K562 (cell line): ENCODE data around the gene COPS8. TPM values are rescaled to one million over a fixed set of nuclear protein-coding genes. Genes with fewer than 3 reads are reported as not detected.

ENCODE experiments used
- ATAC-seq: fragments of 200-7000 bp; cut with Tn5 transposase; 3 replicates; pipeline ENCODE4 v1.9.1; 2020; ENCODE audit warnings: moderate library complexity
- BruUV-seq: library from RNA; stranded (reverse); fragments of 400-500 nt; replicated peaks from 2 replicates; lab custom pipeline; 2021; lab: Mats Ljungman, UMichigan
- CTCF ChIA-PET: fragments of 300-600 bp; formaldehyde crosslinking; extraction: SDS; loops from one replicate; lab custom pipeline; 2021; ENCODE audit warnings: low intra/inter-chr PET ratio; lab: Yijun Ruan, JAX
- POLR2A ChIA-PET: fragments of 300-600, 350-650 bp; sonication (Branson Sonifier 250); formaldehyde crosslinking; extraction: SDS; loops from one replicate; lab custom pipeline; 2021; ENCODE audit warnings: antibody characterized with exemption, inconsistent platforms; lab: Yijun Ruan, JAX
- DNase-seq, 4 experiments: peaks; one replicate each; pipeline versions ENCODE4 v3.0.0 to v3.0.0-alpha.2; 2011 to 2018; ENCODE audit warnings: low spot score in 3 of 4, mixed read lengths in 3 of 4; ENCODE audit errors: extremely low read depth in 1 of 4
- FAIRE-seq: peaks from 2 replicates; lab custom pipeline; 2011; peaks lifted over from hg19 to GRCh38; lab: Jason Lieb, UNC
- H2AFZ ChIP-seq: 2 replicates; pipeline ENCODE4 v1.6.0; 2011; ENCODE audit warnings: low read depth, low read length, control low read depth, inconsistent platforms
- H3K27ac ChIP-seq: fragments of 200-600 bp; 3 replicates; pipeline ENCODE4 v1.8.0; 2011; ENCODE audit warnings: low read depth, mild to moderate bottlenecking, control low read depth, inconsistent platforms, low read length, moderate library complexity, mixed read lengths; ENCODE audit errors: extremely low read depth
- H3K27me3 ChIP-seq, 2 experiments: fragments of 300-600 bp in 1 of 2; 2 replicates in 1 of 2; 3 replicates in 1 of 2; pipeline versions ENCODE4 v1.6.0 to v1.8.0; 2011; ENCODE audit warnings: inconsistent platforms in 2 of 2, low read length in 2 of 2, mild to moderate bottlenecking in 1 of 2, mixed read lengths in 1 of 2, moderate library complexity in 1 of 2; ENCODE audit not compliant: control insufficient read depth in 2 of 2, insufficient read depth in 2 of 2
- H3K36me3 ChIP-seq: fragments of 300-600 bp; 3 replicates; pipeline ENCODE4 v1.8.0; 2011; ENCODE audit warnings: mild to moderate bottlenecking, low read length, inconsistent platforms; ENCODE audit not compliant: control insufficient read depth, insufficient read depth
- H3K4me1 ChIP-seq, 2 experiments: fragments of 200-600 bp in 1 of 2; replicated peaks in 1 of 2; 2 replicates in 1 of 2; 3 replicates in 1 of 2; pipeline versions ENCODE4 v1.5.1 to v1.8.0; 2011; ENCODE audit warnings: inconsistent platforms in 2 of 2, low read length in 2 of 2, mild to moderate bottlenecking in 1 of 2, mixed read lengths in 1 of 2, moderate library complexity in 1 of 2; ENCODE audit not compliant: control insufficient read depth in 2 of 2, insufficient read depth in 2 of 2
- H3K4me2 ChIP-seq: 2 replicates; pipeline ENCODE4 v1.6.1; 2011; ENCODE audit warnings: low read length, control low read depth, inconsistent platforms, mixed read lengths; ENCODE audit not compliant: insufficient read depth
- H3K4me3 ChIP-seq: fragments of 200-600 bp; sonication (generic), shearing (Covaris generic); 2 replicates; pipeline ENCODE4 v1.5.1; 2016; ENCODE audit warnings: control low read depth, inconsistent platforms
- H3K79me2 ChIP-seq: fragments of 200-600 bp; 3 replicates; pipeline ENCODE4 v1.8.0; 2011; ENCODE audit warnings: low read length, inconsistent platforms; ENCODE audit not compliant: control insufficient read depth, insufficient read depth
- H3K9ac ChIP-seq, 2 experiments: 2 replicates each; pipeline versions ENCODE4 v1.6.0 to v1.6.1; 2011; ENCODE audit warnings: low read depth in 2 of 2, low read length in 2 of 2, control low read depth in 1 of 2, inconsistent platforms in 1 of 2, mild to moderate bottlenecking in 1 of 2, mixed read lengths in 1 of 2; ENCODE audit not compliant: insufficient read depth in 1 of 2
- H3K9me1 ChIP-seq: one replicate; pipeline ENCODE4 v1.6.0; 2011; ENCODE audit warnings: inconsistent platforms, mild to moderate bottlenecking, low read length, moderate library complexity; ENCODE audit not compliant: control insufficient read depth, insufficient read depth
- H3K9me3 ChIP-seq: replicated peaks from 2 replicates; pipeline ENCODE4 v1.5.1; 2011; ENCODE audit warnings: low read depth, low read length, inconsistent platforms; ENCODE audit not compliant: control insufficient read depth, insufficient read depth
- H4K20me1 ChIP-seq: replicated peaks from 2 replicates; pipeline ENCODE4 v1.6.1; 2011; ENCODE audit warnings: low read length, inconsistent platforms, mixed read lengths; ENCODE audit not compliant: control insufficient read depth, insufficient read depth
- ARID4B ChIP-seq: sonication (generic); formaldehyde crosslinking; IDR thresholded peaks from 2 replicates; pipeline ENCODE4 v1.8.0; 2022; ENCODE audit warnings: mild to moderate bottlenecking, missing genetic modification reagents
- HDGF ChIP-seq: fragments of 450-650 bp; IDR thresholded peaks from 2 replicates; pipeline ENCODE4 v1.6.1; 2016
- KLF1 ChIP-seq: fragments of 450-650 bp; IDR thresholded peaks from 2 replicates; pipeline ENCODE4 v1.6.1; 2016; ENCODE audit warnings: missing genetic modification characterization, missing compliant biosample characterization
- MED1 ChIP-seq: sonication (generic); formaldehyde crosslinking; IDR thresholded peaks from 2 replicates; pipeline ENCODE4 v1.8.1; 2023; ENCODE audit warnings: missing genetic modification reagents, borderline replicate concordance
- MXI1 ChIP-seq: IDR thresholded peaks from 2 replicates; pipeline ENCODE4 v1.6.1; 2011; ENCODE audit warnings: low read depth, mild to moderate bottlenecking, improper control_type of control experiment, low read length
- PHF20 ChIP-seq: fragments of 450-650 bp; IDR thresholded peaks from 2 replicates; pipeline ENCODE4 v1.6.1; 2018; ENCODE audit not compliant: partially characterized antibody
- POLR3G ChIP-seq: IDR thresholded peaks from 2 replicates; pipeline ENCODE4 v1.6.1; 2011; ENCODE audit not compliant: insufficient read length, insufficient replicate concordance; ENCODE audit errors: extremely low read depth
- RBM14 ChIP-seq: fragments of 200-400 bp; formaldehyde crosslinking; IDR thresholded peaks from 2 replicates; pipeline ENCODE4 v1.6.1; 2018; ENCODE audit warnings: low read depth, mild to moderate bottlenecking, low read length, moderate library complexity, borderline replicate concordance; ENCODE audit not compliant: insufficient read depth
- SAFB ChIP-seq: fragments of 200-400 bp; formaldehyde crosslinking; IDR thresholded peaks from 2 replicates; pipeline ENCODE4 v1.6.1; 2017; ENCODE audit warnings: low read depth, low read length, borderline replicate concordance
- TBP ChIP-seq: optimal IDR thresholded peaks from 2 replicates; pipeline ENCODE3; 2011; ENCODE audit warnings: low read depth, low read length, improper control_type of control experiment
- ZNF507 ChIP-seq: conservative IDR thresholded peaks from 2 replicates; pipeline ENCODE4 v1.6.1; 2017; ENCODE audit warnings: missing genetic modification characterization, missing compliant biosample characterization
- WGBS: fragments of 100-300 bp; shearing (Covaris generic); methylation state at CpG from one replicate; pipeline ENCODE4 v1.1.6; 2016; ENCODE audit warnings: low coverage, mixed read lengths; ENCODE audit not compliant: insufficient coverage; ENCODE audit errors: missing lambda C conversion rate; 5-methylcytosine and 5-hydroxymethylcytosine counted together
- in situ Hi-C: fragments of 300-500 bp; cut with MboI; formaldehyde crosslinking; loops from 4 replicates; pipeline ENCODE4 v1.15.0; 2018; ENCODE audit warnings: inconsistent platforms, mixed read lengths
- intact Hi-C: fragments of 100-400 bp; cut with micrococcal nuclease; formaldehyde crosslinking; loops from 2 replicates; pipeline ENCODE4 v1.14.2; 2022
- polyA plus RNA-seq, 8 experiments: library from polyadenylated mRNA; depleted of rRNA in 4 of 8; stranded (reverse) in 5 of 8; unstranded in 3 of 8; fragments of >200 nt; fragmentation: Nextera tagmentation in 2 of 8; fragmentation: Illumina TruSeq in 1 of 8; extraction: Ambion mirVana in 2 of 8; extraction: Trizol in 1 of 8; gene quantifications; 2 replicates each; pipeline versions ENCODE4 v1.2.1 to v1.2.3, GENCODE V29; 2011 to 2014; ENCODE audit warnings: inconsistent platforms in 1 of 8, missing spikeins in 1 of 8
- total RNA-seq, 7 experiments: library from RNA; depleted of rRNA in 6 of 7; stranded (reverse); fragments of >200 nt in 6 of 7; fragmentation: Illumina TruSeq in 2 of 7; extraction: Trizol in 2 of 7; gene quantifications; 2 replicates each; pipeline versions ENCODE4 v1.2.1 to v1.2.3, GENCODE V29; 2011 to 2021; ENCODE audit warnings: low replicate concordance in 1 of 7
- TF ChIP-seq, protein P1 (sequence below), 2 experiments: fragments of 450-650 bp in 1 of 2; sonication (generic) in 1 of 2; formaldehyde crosslinking; conservative IDR thresholded peaks; 2 replicates each; pipeline versions ENCODE4 v1.4.0 to v1.8.1; 2020 to 2022; ENCODE audit warnings: mild to moderate bottlenecking in 1 of 2, missing genetic modification reagents in 1 of 2

COPS8 gene
- total and polyA plus RNA-seq, 9 of the 15 experiments (the other 6 are each of a cell fraction or from before 2014, with no cell fraction given), result 28.2 to 97.3 (median 58.9) TPM

DNA sequence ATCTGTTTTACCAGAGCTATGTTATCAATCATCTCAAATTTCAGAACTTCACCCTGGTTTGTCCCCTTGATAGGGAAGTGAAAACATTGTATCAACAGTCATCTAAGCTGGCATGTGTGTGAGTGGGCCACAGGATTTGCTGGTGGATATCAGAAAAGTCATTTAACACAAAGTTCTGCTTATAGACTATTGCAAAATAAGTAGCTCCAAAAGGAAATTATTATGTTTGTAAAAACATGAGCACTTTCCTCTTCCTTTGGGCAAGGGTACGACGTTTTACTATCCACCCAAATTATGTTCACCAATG is 20.7 kb upstream of the COPS8 start:
- TF ChIP-seq KLF1 (tag) (no peak), HDGF (no peak), RBM14 (no peak), SAFB (no peak)
- Histone ChIP-seq H3K27ac (no peak overlapping the region), H3K4me1 (no peaks in the 10 kb centered on the region), H3K36me3 (no peaks in the 10 kb centered on the region), H3K9me1 (peaks cover 2% of the 10 kb centered on the region), H2AFZ (no peak overlapping the region), H3K4me3 (no peak overlapping the region), H3K79me2 (no peaks in the 10 kb centered on the region), H3K4me2 (no peak overlapping the region), H3K9ac (no peak overlapping the region), H4K20me1 (no peaks in the 10 kb centered on the region; the same call in 1 of the 2 replicates), H3K9me3 (no peaks in the 10 kb centered on the region), H3K27me3 (peaks cover 0 to 20% of the 10 kb centered on the region in 2 experiments; a peak in 2 of 5 replicates)
- 0% methylated on average over 2 of the region's 2 CpGs for WGBS
- intact Hi-C loops (no loop called here), in situ Hi-C loops (loop anchor here (25.0 kb wide), 1 partner anchor 553 kb away; a partner anchor contains a TSS)
- ChIA-PET POLR2A (no interaction called here), CTCF (interaction anchor here (0.6 kb wide), 1 partner anchor 409 kb away, joined by 4 read pairs; no protein-coding TSS in a partner anchor)
- DNase-seq, result no peak
- ATAC-seq, result no peak
- BruUV-seq, result no TSS peak
- no peak for FAIRE-seq

DNA sequence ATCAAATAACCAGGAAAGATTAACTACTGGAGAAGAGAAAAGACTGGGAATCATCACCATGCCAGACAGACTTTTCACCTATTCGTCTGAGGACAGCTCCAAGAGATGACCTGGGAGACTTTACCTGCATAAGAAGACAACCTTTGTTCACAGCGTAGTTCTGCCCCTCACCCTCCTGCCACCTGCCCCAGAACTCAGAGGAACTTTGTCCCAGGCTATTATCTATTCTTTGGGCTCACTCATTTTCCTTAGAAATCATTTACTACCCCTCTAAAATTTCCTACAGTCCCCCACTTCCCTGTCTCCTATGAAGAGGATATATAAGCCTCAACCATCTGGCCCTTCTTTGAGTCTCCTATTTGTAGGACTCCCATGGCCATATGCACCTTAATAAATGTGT is 19.3 kb upstream of the COPS8 start:
- H3K9me1 ChIP-seq, result no peaks in the 10 kb centered on the region
- no peaks in the 10 kb centered on the region for H3K4me1 ChIP-seq
- H4K20me1 ChIP-seq, result no peaks in the 10 kb centered on the region
- H2AFZ ChIP-seq, result no peak overlapping the region
- intact Hi-C loops (no loop called here), in situ Hi-C loops (loop anchor here (25.0 kb wide), 1 partner anchor 554 kb away; a partner anchor contains a TSS)
- no TSS peak for BruUV-seq
- no peak for FAIRE-seq
- peaks cover 0 to 14% of the 10 kb centered on the region in 2 experiments; a peak in 2 of 5 replicates for H3K27me3 ChIP-seq
- ChIA-PET CTCF (no interaction called here), POLR2A (no interaction called here)
- WGBS, result 0% methylated on average over 2 of the region's 2 CpGs
- no peak overlapping the region for H3K9ac ChIP-seq
- no peak for DNase-seq
- no peaks in the 10 kb centered on the region for H3K9me3 ChIP-seq
- H3K27ac ChIP-seq, result no peak overlapping the region
- no peak overlapping the region for H3K4me2 ChIP-seq
- ATAC-seq, result no peak
- no peak overlapping the region for H3K4me3 ChIP-seq
- no peaks in the 10 kb centered on the region for H3K36me3 ChIP-seq
- no peaks in the 10 kb centered on the region for H3K79me2 ChIP-seq
- TF ChIP-seq MXI1, result no peak
- TF ChIP-seq ARID4B (CRISPR knock-in tag), result no peak
- TF ChIP-seq ZNF507, result no peak
- TF ChIP-seq TBP, result no peak
- TF ChIP-seq MED1, result no peak
- TF ChIP-seq PHF20, result no peak
- TF ChIP-seq, protein P1, sequence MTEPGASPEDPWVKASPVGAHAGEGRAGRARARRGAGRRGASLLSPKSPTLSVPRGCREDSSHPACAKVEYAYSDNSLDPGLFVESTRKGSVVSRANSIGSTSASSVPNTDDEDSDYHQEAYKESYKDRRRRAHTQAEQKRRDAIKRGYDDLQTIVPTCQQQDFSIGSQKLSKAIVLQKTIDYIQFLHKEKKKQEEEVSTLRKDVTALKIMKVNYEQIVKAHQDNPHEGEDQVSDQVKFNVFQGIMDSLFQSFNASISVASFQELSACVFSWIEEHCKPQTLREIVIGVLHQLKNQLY (CRISPR knock-in tag; conservative IDR thresholded peaks at IDR 0.05), result no peak
- TF ChIP-seq POLR3G, result no peak
